ENCODE data around the gene PTPN14.
"Not testable (repeated sequence)": the region's sequence is repeated elsewhere in the genome, so short reads cannot be mapped to it uniquely, and the experiment has no call there.

PTPN14 gene

DNA sequence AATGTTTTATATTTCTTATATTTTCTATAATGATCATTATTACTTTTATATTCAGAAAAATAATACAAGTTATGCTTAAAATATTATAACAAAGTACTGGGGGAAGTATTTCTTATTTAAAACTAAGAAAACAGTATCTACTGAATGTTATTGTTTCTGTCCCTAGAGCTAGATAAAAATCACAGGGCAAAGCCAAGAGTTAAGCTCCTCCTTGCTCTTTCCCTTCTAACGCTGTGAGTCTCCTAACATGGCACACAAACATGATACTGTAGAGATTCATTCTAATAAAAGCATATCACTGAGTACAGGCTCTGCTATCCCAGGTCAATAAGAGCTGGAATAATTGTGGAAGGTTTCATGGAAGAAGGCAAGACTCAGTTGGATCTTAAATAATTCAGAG is 53.4 kb downstream of the PTPN14 start:
- H3K36me3 ChIP-seq (ENCODE audit: control insufficient read depth, insufficient read depth, low read length), result no peaks in the 10 kb centered on the region
- H3K4me1 ChIP-seq (ENCODE audit: control insufficient read depth, insufficient read depth, low read length), result peaks cover 11% of the 10 kb centered on the region
- H3K27me3 ChIP-seq (ENCODE audit: control insufficient read depth, insufficient read depth, low read length, poor library complexity, severe bottlenecking), result no peaks in the 10 kb centered on the region
- no peaks in the 10 kb centered on the region for H3K9me3 ChIP-seq (ENCODE audit: control insufficient read depth, low read length)
- no peak overlapping the region for H3K4me3 ChIP-seq (ENCODE audit: insufficient read depth, low read depth, low read length)
- H3K27ac ChIP-seq (ENCODE audit: insufficient read depth, low read depth, low read length, poor library complexity, severe bottlenecking), result no peak overlapping the region
- WGBS, 2 experiments, result 64 to 80% methylated on average over 1 of the region's 1 CpG

DNA sequence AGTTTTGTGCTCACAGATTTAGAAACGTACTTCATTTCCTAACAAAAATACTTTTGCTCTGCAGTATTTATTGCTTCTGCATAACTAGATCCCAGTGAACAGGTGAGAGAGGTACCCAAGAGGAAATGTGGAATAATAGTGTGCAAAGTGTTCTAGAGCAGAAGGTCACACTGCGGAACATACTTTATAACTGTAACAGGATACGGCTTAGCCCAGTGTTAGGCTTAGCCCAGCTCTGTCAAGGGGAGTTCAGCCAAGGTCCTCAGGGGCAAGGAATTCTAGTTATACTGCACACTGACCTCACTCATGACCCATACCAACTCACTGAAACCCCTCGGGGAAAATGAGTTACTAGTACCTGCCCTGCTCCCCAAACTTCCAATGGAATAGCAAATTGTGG is 55.3 kb downstream of the PTPN14 start:
- no peaks in the 10 kb centered on the region for H3K36me3 ChIP-seq (ENCODE audit: control insufficient read depth, insufficient read depth, low read length)
- H3K9me3 ChIP-seq (ENCODE audit: control insufficient read depth, low read length), result no peaks in the 10 kb centered on the region
- peaks cover 11% of the 10 kb centered on the region for H3K4me1 ChIP-seq (ENCODE audit: control insufficient read depth, insufficient read depth, low read length)
- H3K27me3 ChIP-seq (ENCODE audit: control insufficient read depth, insufficient read depth, low read length, poor library complexity, severe bottlenecking), result no peaks in the 10 kb centered on the region
- H3K4me3 ChIP-seq (ENCODE audit: insufficient read depth, low read depth, low read length), result no peak overlapping the region
- H3K27ac ChIP-seq (ENCODE audit: insufficient read depth, low read depth, low read length, poor library complexity, severe bottlenecking), result no peak overlapping the region
- WGBS, 2 experiments, result 91 to 97% methylated on average over 4 of the region's 4 CpGs

DNA sequence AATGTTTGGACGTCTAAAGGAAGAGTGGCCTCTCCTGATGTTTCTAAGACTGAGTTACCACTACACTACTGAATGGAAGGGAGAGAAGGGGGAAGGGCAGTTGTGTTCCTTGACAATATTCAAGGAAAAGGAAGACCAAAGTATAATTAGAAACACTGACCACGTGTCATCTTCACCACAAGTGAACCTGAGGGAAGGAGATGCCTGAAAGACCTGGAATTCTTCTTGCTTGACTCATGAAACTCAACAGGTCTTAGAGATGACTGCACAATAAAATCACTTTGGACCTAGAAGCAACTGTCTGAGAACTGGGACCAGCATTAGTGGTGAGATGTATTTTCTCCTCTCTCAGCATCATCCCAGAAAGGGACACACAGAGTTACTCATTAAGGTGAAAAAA is 56.7 kb downstream of the PTPN14 start:
- H3K9me3 ChIP-seq (ENCODE audit: control insufficient read depth, low read length), result no peaks in the 10 kb centered on the region
- H3K27ac ChIP-seq (ENCODE audit: insufficient read depth, low read depth, low read length, poor library complexity, severe bottlenecking), result no peak overlapping the region

DNA sequence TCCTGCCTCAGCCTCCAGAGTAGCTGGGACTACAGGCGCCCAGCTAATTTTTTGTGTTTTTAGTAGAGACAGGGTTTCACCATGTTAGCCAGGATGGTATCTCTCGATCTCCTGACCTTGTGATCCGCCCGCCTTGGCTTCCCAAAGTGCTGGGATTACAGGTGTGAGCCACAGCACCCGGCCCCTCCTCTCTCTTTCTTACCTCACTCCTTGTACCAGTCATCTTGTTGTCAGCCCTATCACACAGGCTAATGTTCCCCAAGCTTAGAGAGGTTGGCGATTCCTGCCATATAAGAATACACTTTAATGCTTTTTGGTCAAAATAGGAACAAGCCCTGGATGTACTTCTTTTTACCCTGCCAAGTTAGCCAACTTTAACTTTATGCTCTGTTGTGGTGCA is 57.2 kb downstream of the PTPN14 start:
- H3K9me3 ChIP-seq (ENCODE audit: control insufficient read depth, low read length); H3K36me3 ChIP-seq (ENCODE audit: control insufficient read depth, insufficient read depth, low read length); H3K27me3 ChIP-seq (ENCODE audit: control insufficient read depth, insufficient read depth, low read length, poor library complexity, severe bottlenecking); H3K27ac ChIP-seq (ENCODE audit: insufficient read depth, low read depth, low read length, poor library complexity, severe bottlenecking); H3K4me3 ChIP-seq (ENCODE audit: insufficient read depth, low read depth, low read length); H3K4me1 ChIP-seq (ENCODE audit: control insufficient read depth, insufficient read depth, low read length): not testable (repeated sequence)
- WGBS, 2 experiments, result 93 to 96% methylated on average over 6 of the region's 6 CpGs

More for the DNA sequence above, 56.7 kb downstream of the PTPN14 start:
- H3K36me3 ChIP-seq (ENCODE audit: control insufficient read depth, insufficient read depth, low read length), result no peaks in the 10 kb centered on the region
- no peaks in the 10 kb centered on the region for H3K27me3 ChIP-seq (ENCODE audit: control insufficient read depth, insufficient read depth, low read length, poor library complexity, severe bottlenecking)
- 43% methylated on average over 2 of the region's 2 CpGs for WGBS, 2 experiments
- no peaks in the 10 kb centered on the region for H3K4me1 ChIP-seq (ENCODE audit: control insufficient read depth, insufficient read depth, low read length)
- H3K4me3 ChIP-seq (ENCODE audit: insufficient read depth, low read depth, low read length), result no peak overlapping the region

DNA sequence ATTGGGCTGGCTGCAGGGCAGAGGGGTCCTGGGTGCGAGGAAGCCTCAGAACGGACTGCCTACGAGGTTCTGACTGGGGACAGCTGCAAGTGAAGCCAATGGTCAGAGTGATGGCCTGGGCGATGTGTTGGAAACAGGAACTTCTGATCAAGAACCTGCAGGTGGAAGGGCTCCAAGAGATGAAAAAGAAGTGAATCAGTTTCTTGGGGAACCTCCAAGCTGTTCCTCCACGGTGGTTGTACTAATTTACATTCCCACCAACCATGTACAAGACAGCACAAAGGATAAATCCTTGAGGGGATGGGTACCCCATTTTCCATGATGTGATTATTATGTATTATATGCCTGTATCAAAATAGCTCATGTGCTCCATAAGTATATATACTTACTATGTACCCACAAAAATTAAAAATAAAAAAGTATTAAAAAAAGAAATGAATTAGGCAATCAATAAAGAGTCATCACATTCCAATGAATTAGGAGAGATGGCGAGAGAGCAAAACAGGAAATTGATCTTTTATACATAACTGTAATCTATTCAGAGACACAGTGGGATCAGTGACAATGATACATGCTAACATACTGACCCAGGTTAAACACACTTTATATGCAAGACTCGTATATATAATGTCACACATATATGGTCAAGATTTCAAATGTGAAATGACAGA is 58.1 kb downstream of the PTPN14 start:
- Histone ChIP-seq H3K36me3 (ENCODE audit: control insufficient read depth, insufficient read depth, low read length) (no peaks in the 10 kb centered on the region), H3K4me1 (ENCODE audit: control insufficient read depth, insufficient read depth, low read length) (no peaks in the 10 kb centered on the region), H3K27ac (ENCODE audit: insufficient read depth, low read depth, low read length, poor library complexity, severe bottlenecking) (no peak overlapping the region), H3K27me3 (ENCODE audit: control insufficient read depth, insufficient read depth, low read length, poor library complexity, severe bottlenecking) (no peaks in the 10 kb centered on the region), H3K9me3 (ENCODE audit: control insufficient read depth, low read length) (no peaks in the 10 kb centered on the region), H3K4me3 (ENCODE audit: insufficient read depth, low read depth, low read length) (no peak overlapping the region)
- WGBS, 2 experiments, result 92 to 95% methylated on average over 4 to 7 of the region's 7 CpGs

DNA sequence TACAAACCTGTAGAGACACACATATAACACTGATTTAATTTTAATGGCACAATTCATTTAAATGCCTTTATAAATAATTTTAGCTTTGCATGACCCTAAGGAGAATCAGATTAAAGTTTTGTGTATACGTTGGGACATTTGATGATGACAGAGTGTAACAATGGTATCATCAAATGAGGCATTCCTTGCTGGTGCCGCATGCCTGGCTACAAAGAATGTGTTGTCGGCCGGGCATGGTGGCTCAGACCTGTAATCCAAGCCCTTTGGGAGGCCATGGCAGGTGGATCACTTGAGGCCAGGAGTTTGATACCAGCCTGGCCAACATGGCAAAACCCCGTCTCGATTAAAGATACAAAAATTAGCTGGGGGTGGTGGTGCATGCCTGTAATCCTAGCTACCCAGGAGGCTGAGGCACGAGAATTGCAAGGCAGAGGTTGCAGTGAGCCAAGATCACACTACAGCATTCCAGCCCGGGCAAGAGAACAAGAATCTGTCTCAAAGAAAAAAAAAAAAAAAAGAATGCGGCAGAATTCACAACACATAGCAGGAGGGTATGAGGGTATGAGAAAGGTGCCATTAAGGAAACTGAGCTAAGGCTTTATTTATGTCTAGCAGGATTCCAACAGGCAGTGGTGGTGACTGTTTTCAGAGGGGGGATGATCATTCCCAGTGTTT is 58.9 kb downstream of the PTPN14 start:
- no peaks in the 10 kb centered on the region for H3K27me3 ChIP-seq (ENCODE audit: control insufficient read depth, insufficient read depth, low read length, poor library complexity, severe bottlenecking)
- no peaks in the 10 kb centered on the region for H3K36me3 ChIP-seq (ENCODE audit: control insufficient read depth, insufficient read depth, low read length)
- 92% methylated on average over 9 of the region's 9 CpGs for WGBS, 2 experiments
- H3K27ac ChIP-seq (ENCODE audit: insufficient read depth, low read depth, low read length, poor library complexity, severe bottlenecking), result no peak overlapping the region
- H3K9me3 ChIP-seq (ENCODE audit: control insufficient read depth, low read length), result no peaks in the 10 kb centered on the region
- no peak overlapping the region for H3K4me3 ChIP-seq (ENCODE audit: insufficient read depth, low read depth, low read length)
- no peaks in the 10 kb centered on the region for H3K4me1 ChIP-seq (ENCODE audit: control insufficient read depth, insufficient read depth, low read length)

DNA sequence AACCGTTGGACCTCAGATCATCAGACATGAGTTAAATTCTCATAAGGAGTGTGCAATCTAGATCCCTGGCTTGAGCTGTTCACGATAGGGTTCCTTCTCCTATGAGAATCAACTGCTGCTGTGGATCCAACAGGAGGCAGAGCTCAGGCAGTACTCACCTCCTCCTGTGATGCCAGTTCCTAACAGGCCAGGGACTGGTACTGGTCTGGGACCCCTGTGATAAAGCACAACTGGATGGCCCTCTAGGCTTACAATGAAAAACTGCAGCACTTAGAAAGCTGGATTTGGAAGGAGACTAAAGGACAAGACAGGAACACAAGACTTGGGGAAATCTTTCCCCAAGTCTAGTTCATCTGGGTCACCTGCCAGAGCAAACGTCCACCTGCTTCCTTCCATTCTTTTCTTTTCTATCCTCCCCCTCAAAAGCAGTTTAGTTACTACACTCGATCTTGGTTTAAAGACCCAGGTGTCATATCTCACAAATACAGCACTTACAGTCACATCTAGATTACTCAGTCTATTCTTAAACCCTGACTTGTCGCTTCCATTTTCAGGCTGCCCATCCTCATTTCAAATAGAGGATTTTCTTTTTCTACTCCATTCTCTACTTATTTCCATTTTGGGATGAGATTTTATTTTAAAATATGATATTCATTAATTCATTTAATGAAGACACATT is 59.8 kb downstream of the PTPN14 start:
- WGBS, 2 experiments, result 89 to 91% methylated on average over 5 of the region's 5 CpGs
- H3K27me3 ChIP-seq (ENCODE audit: control insufficient read depth, insufficient read depth, low read length, poor library complexity, severe bottlenecking), result no peaks in the 10 kb centered on the region

DNA sequence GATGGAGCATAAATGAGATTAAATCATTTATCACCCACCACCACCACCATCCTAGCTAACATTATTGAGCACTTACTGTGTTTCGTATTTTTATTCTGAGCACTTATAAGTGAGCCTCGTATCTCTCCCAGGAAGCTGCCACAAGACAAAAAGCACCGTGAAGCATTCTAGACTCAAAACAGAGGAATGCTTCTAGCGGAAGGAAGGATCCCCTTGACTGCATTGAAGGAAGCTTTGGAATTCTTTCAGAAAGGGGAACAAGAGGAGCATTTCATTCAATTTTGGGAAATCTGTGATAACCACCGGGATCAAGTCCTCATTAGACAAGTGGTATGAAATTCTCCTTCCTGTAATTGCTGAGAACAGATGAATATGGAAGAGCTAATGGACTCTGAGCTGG is 66.3 kb downstream of the PTPN14 start:
- Histone ChIP-seq H3K27me3 (ENCODE audit: control insufficient read depth, insufficient read depth, low read length, poor library complexity, severe bottlenecking) (no peaks in the 10 kb centered on the region), H3K36me3 (ENCODE audit: control insufficient read depth, insufficient read depth, low read length) (no peaks in the 10 kb centered on the region), H3K9me3 (ENCODE audit: control insufficient read depth, low read length) (no peaks in the 10 kb centered on the region), H3K4me3 (ENCODE audit: insufficient read depth, low read depth, low read length) (no peak overlapping the region), H3K4me1 (ENCODE audit: control insufficient read depth, insufficient read depth, low read length) (peaks cover 3% of the 10 kb centered on the region), H3K27ac (ENCODE audit: insufficient read depth, low read depth, low read length, poor library complexity, severe bottlenecking) (no peak overlapping the region)
- WGBS, 2 experiments, result 96 to 98% methylated on average over 5 of the region's 5 CpGs

More for the DNA sequence above, 59.8 kb downstream of the PTPN14 start:
- Histone ChIP-seq H3K4me3 (ENCODE audit: insufficient read depth, low read depth, low read length) (no peak overlapping the region), H3K36me3 (ENCODE audit: control insufficient read depth, insufficient read depth, low read length) (no peaks in the 10 kb centered on the region), H3K27ac (ENCODE audit: insufficient read depth, low read depth, low read length, poor library complexity, severe bottlenecking) (no peak overlapping the region), H3K4me1 (ENCODE audit: control insufficient read depth, insufficient read depth, low read length) (no peaks in the 10 kb centered on the region), H3K9me3 (ENCODE audit: control insufficient read depth, low read length) (no peaks in the 10 kb centered on the region)

DNA sequence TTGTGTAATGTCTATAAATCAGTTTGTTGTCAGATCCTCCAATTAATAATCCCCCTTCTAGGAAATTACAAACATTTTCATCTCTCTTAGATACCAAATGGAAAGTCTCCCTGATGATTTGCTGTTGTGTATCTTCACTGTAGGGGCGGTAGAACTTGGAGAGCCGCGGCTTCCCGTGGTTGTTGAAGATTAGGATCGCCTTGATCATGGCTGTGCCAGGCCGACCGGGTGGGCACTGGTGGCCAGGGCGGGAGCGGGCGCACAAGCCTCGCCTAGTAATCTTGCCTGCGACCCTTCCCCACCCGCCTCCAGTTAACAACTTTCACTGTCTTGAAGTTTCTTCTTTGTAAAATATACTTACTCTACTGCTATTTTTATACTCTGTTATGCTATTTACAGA is 68.2 kb downstream of the PTPN14 start:
- not testable (repeated sequence) for H3K9me3 ChIP-seq (ENCODE audit: control insufficient read depth, low read length)

DNA sequence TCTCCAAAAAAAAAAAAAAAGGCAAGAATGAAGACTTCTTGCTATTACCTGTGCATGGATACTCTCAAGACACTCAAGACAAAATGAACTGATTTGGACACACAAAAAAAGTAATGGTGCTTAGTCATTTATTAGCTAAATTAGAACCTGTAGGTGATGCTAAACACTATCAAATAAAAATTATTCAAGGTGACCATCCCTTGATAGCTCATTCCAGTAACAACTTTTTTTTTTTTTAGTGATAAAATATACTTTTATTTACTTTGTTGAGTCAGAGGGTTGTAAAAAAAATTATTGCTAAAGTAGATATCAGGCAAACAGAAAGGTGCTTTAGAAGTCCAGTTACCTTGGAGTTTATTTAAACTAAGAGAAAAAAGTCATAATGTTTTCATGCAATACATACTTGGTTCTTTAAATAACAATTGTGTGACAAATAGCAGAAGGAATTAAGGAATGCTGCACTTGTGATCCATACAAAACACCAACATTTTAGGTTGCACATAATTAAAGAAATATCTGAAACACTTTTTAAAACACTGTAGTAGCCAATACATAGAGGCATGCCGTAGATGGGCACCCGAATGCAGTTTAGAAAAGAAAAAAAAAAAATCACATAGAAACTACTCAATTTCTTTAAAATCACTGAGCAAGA is 69.3 kb downstream of the PTPN14 start:
- 97 to 100% methylated on average over 2 of the region's 2 CpGs for WGBS, 2 experiments
- not testable (repeated sequence) for H3K4me1 ChIP-seq (ENCODE audit: control insufficient read depth, insufficient read depth, low read length); H3K27me3 ChIP-seq (ENCODE audit: control insufficient read depth, insufficient read depth, low read length, poor library complexity, severe bottlenecking); H3K36me3 ChIP-seq (ENCODE audit: control insufficient read depth, insufficient read depth, low read length); H3K27ac ChIP-seq (ENCODE audit: insufficient read depth, low read depth, low read length, poor library complexity, severe bottlenecking); H3K4me3 ChIP-seq (ENCODE audit: insufficient read depth, low read depth, low read length); H3K9me3 ChIP-seq (ENCODE audit: control insufficient read depth, low read length)

More for the DNA sequence above, 68.2 kb downstream of the PTPN14 start:
- H3K27me3 ChIP-seq (ENCODE audit: control insufficient read depth, insufficient read depth, low read length, poor library complexity, severe bottlenecking); H3K27ac ChIP-seq (ENCODE audit: insufficient read depth, low read depth, low read length, poor library complexity, severe bottlenecking); H3K36me3 ChIP-seq (ENCODE audit: control insufficient read depth, insufficient read depth, low read length); H3K4me3 ChIP-seq (ENCODE audit: insufficient read depth, low read depth, low read length); H3K4me1 ChIP-seq (ENCODE audit: control insufficient read depth, insufficient read depth, low read length): not testable (repeated sequence)
- WGBS, 2 experiments, result 86 to 87% methylated on average over 13 of the region's 13 CpGs
